ENCODE data around the gene DSCAML1.

GRCh38 chr11:117770061-117770460 lies 27.0 kb downstream of the DSCAML1 start:
- no peak for TF ChIP-seq CTCF (conservative IDR thresholded peaks at IDR 0.05; ENCODE audit: low read length)
- no peak for TF ChIP-seq EZH2phosphoT487 (IDR thresholded peaks at IDR 0.05; ENCODE audit: borderline replicate concordance, low read depth, low read length)

All from OCI-LY7 (cell line).